ENCODE results near the gene USP25.

DNA sequence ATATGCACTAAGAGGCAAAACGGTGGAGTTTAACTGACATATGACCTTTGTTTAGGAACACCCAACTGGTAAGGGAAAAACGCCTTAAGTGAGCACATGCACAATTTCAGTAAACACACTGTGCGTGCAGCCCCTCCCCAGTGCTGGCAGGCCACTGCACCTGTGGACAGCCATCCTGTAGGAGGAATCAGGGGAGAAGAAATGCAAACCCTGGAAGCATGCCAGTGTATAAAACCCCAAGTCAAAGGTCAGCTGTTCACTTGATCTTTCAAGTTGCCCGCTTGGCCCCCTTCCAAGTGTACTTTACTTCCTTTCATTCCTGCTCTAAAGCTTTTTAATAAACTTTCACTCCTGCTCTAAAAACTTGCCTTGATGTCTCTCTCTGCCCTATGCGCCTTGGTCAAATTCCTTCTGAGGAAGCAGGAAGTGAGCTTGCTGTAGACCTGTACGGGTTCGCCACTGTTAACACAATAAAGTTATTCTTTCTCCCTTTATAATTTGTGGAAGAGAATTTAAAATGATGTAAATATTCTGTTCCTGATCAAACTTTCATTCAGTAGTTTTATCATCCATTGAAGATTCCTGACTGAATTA, 31.8 kb downstream of the USP25 start:
- TF ChIP-seq CEBPB (IDR thresholded peaks at IDR 0.05; ENCODE audit: low read depth) (no peak), ZNF274 (IDR thresholded peaks at IDR 0.05; ENCODE audit: low read depth, low read length) (no peak), EZH2 (IDR thresholded peaks at IDR 0.05) (no peak), POLR2A (IDR thresholded peaks at IDR 0.05; ENCODE audit: borderline replicate concordance, extremely low read depth, insufficient read depth, insufficient read length) (no peak), SRF (IDR thresholded peaks at IDR 0.05; ENCODE audit: low read depth) (no peak), SP1 (IDR thresholded peaks at IDR 0.05; ENCODE audit: low read depth) (no peak)
- TF ChIP-seq, protein P1, sequence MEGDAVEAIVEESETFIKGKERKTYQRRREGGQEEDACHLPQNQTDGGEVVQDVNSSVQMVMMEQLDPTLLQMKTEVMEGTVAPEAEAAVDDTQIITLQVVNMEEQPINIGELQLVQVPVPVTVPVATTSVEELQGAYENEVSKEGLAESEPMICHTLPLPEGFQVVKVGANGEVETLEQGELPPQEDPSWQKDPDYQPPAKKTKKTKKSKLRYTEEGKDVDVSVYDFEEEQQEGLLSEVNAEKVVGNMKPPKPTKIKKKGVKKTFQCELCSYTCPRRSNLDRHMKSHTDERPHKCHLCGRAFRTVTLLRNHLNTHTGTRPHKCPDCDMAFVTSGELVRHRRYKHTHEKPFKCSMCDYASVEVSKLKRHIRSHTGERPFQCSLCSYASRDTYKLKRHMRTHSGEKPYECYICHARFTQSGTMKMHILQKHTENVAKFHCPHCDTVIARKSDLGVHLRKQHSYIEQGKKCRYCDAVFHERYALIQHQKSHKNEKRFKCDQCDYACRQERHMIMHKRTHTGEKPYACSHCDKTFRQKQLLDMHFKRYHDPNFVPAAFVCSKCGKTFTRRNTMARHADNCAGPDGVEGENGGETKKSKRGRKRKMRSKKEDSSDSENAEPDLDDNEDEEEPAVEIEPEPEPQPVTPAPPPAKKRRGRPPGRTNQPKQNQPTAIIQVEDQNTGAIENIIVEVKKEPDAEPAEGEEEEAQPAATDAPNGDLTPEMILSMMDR (IDR thresholded peaks at IDR 0.05 in 2 of 3, conservative IDR thresholded peaks at IDR 0.05 in 1 of 3; ENCODE audit: borderline replicate concordance in 1 of 3, insufficient read depth in 1 of 3, low read depth in 2 of 3, low read length in 2 of 3): no peak
- TF ChIP-seq, protein P2, sequence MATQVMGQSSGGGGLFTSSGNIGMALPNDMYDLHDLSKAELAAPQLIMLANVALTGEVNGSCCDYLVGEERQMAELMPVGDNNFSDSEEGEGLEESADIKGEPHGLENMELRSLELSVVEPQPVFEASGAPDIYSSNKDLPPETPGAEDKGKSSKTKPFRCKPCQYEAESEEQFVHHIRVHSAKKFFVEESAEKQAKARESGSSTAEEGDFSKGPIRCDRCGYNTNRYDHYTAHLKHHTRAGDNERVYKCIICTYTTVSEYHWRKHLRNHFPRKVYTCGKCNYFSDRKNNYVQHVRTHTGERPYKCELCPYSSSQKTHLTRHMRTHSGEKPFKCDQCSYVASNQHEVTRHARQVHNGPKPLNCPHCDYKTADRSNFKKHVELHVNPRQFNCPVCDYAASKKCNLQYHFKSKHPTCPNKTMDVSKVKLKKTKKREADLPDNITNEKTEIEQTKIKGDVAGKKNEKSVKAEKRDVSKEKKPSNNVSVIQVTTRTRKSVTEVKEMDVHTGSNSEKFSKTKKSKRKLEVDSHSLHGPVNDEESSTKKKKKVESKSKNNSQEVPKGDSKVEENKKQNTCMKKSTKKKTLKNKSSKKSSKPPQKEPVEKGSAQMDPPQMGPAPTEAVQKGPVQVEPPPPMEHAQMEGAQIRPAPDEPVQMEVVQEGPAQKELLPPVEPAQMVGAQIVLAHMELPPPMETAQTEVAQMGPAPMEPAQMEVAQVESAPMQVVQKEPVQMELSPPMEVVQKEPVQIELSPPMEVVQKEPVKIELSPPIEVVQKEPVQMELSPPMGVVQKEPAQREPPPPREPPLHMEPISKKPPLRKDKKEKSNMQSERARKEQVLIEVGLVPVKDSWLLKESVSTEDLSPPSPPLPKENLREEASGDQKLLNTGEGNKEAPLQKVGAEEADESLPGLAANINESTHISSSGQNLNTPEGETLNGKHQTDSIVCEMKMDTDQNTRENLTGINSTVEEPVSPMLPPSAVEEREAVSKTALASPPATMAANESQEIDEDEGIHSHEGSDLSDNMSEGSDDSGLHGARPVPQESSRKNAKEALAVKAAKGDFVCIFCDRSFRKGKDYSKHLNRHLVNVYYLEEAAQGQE (IDR thresholded peaks at IDR 0.05; ENCODE audit: low read depth): no peak
